ENCODE results near the gene TMEM135. TPM values are rescaled to one million over a fixed set of nuclear protein-coding genes. Genes with fewer than 3 reads are reported as not detected.
"Not testable (repeated sequence)": the region's sequence is repeated elsewhere in the genome, so short reads cannot be mapped to it uniquely, and the experiment has no call there.

TMEM135 gene
- polyA plus RNA-seq, 1 donor = 13.7 TPM

GRCh38 chr11:87141980-87142514 lies 104.3 kb downstream of the TMEM135 start:
- DNase-seq (ENCODE audit: low read depth) = no peak

DNA sequence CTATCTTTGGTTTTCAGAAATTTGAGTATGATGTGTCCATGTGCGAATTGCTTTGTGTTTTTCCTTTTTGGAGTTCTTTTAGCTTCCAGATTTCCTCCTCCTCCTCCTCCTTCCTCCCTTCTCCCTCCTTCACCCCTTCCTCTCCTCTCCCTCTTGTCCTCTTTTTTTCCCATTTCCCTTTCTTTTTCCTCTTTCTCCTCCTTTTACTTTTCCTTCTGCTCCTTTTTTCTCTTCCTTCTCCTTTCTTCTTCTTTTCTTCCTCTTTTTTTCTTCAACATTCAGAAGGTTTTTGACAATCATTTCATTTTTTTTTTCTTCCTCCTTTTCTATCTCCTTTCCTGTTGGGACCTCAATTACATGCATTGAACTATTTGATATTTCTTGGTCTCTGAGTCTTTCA lies 104.9 kb downstream of the TMEM135 start:
- DNase-seq (ENCODE audit: low read depth) = no peak

DNA sequence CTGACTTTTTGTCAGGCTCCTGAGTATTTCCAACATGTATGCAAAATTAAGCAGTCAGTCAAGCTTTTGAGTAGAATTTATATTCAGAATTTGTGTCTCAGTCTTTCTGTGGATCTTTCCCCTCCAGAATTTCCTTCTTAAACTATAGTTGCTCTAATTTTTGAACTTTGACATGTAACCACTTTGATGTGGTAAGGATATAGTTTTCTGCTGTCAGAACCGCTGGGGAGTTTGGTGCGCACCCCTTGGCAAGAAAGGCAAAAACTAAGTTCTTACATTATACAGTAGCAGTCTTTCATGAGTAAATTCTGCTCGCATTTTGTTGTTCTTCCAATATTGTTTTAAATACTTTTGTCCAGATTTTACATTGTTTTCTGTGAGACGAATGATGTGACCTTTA lies 105.9 kb downstream of the TMEM135 start:
- DNase-seq (ENCODE audit: low read depth) = no peak

GRCh38 chr11:87144252-87144651 lies 106.5 kb downstream of the TMEM135 start:
- DNase-seq (ENCODE audit: low read depth) = no peak

DNA sequence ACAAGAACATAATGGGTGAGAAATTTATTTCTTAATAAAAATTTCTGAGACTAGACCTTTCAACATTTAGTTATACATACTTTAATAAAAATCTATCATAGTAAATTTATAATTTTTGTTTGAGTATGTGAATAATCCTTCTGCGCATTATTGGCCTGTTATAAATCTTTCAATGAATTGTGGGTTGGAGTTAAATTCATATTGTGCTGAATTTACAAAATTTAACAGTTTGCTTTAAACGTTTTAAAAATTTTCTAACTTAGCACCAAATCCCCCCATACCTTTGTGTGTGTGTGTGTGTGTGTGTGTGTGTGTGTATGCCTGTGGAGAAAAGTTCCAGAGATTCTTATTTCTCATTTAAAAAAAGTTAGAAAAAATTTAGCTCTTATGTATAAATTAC lies 111.0 kb downstream of the TMEM135 start:
- DNase-seq (ENCODE audit: low read depth) = no peak

- not testable (repeated sequence) for DNase-seq (ENCODE audit: low read depth)
Measured at GRCh38 chr11:87149782-87150181, 112.0 kb downstream of the TMEM135 start.

DNA sequence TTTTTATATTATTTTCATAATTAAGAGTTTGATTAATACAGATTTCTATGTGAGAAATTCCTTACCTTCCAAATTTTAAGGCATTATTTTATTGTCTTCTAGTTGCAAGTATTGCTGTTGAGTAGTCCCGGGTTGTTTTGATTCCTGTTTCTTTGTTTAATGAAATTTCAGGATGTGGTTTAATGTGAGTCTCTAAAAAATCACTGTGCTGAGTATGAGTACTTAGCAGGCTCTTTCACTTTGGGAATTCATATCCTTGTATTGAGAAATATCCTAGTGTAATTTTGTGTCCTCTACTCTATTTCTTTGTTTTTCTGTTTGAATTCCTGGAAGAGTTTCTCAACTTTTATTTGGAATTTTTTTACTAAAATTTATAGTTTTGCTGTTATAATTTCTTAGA lies 113.2 kb downstream of the TMEM135 start:
- no peak for DNase-seq (ENCODE audit: low read depth)

DNA sequence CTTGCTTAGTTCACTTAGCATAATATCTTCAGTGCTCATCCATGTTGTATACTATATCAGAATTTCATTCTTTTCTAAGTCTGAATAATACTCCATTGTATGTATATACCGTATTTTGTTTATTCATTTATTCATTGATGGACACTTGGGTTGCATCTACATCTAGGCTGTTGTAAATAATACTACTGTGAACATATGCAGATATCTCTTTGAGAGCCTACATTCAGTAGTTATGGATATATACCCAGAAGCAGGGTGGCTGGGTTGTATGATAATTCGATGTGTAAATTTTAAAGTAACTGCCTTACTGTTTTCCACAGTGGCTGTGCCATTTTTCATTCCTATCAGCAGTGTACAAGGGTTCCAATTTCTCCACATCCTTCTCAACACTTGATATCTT lies 116.5 kb downstream of the TMEM135 start:
- DNase-seq (ENCODE audit: low read depth) = no peak

DNA sequence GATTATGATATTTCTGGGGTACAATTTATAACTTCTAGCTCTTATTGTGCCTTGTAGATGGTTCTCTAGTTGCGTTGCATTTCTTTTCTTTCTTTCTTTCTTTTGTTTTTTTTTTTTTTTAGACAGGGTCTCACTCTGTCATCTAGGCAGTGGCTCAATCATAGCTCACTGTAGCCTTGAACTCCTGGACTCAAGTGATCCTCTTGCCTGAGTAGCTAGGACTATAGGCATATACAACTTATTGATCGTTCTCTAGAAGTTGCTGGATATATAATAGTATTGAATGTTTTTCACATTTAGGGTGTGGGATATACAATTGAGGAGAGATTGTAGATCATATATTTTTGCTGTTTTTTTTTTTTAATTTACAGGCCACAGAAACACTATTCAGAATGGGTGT lies 119.2 kb downstream of the TMEM135 start:
- no peak for DNase-seq (ENCODE audit: low read depth)

- DNase-seq (ENCODE audit: low read depth) = not testable (repeated sequence)
Measured at GRCh38 chr11:87169076-87169475, 131.3 kb downstream of the TMEM135 start.

GRCh38 chr11:87173185-87174039 lies 135.7 kb downstream of the TMEM135 start:
- DNase-seq (ENCODE audit: low read depth) = no peak

DNA sequence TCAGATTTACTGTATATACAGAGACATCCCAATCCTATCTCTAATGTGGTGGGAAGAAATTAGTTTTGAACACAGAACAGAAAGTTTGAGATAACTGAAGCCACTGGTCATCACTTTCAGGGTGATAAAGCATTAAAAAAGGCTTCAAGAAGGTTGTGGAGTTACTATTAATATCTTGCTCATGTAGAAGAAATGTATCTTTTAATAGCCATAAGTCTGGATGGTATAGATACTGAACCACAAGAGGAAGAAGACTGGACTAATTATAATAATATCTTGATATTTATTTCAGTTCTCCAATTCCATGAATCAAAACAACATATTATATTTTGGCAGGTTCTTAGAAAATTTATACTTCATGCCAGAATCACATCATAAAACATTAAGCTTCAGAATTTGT lies 137.1 kb downstream of the TMEM135 start:
- no peak for DNase-seq (ENCODE audit: low read depth)

- no peak for DNase-seq (ENCODE audit: low read depth)
Measured at GRCh38 chr11:87176044-87176443, 138.3 kb downstream of the TMEM135 start.

DNA sequence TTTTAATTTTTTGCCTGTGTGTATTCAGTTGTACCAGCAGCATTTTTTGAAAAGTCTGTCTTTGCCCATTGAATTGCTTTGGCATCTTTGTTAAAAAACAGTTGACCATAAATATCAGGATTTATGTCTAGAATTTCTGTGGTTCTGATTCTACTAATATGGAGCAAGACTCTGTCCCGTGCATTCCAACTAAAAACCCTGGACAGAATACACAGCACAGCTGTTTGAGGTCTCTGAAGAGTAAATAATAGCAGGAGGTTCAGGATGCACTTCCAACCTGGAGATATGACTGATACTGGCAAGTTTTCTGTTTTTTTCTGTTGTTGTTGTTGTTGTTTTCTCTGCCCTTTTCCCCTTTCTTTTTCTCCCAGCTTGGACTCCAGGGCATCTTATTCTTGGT lies 141.9 kb downstream of the TMEM135 start:
- no peak for DNase-seq (ENCODE audit: low read depth)

- DNase-seq (ENCODE audit: low read depth) = peak; percentile 60
Measured at GRCh38 chr11:87180742-87181141, 143.0 kb downstream of the TMEM135 start.

- no peak for DNase-seq (ENCODE audit: low read depth)
Measured at GRCh38 chr11:87181143-87181542, 143.4 kb downstream of the TMEM135 start.

- no peak for DNase-seq (ENCODE audit: low read depth)
Measured at GRCh38 chr11:87185228-87185627, 147.5 kb downstream of the TMEM135 start.

DNA sequence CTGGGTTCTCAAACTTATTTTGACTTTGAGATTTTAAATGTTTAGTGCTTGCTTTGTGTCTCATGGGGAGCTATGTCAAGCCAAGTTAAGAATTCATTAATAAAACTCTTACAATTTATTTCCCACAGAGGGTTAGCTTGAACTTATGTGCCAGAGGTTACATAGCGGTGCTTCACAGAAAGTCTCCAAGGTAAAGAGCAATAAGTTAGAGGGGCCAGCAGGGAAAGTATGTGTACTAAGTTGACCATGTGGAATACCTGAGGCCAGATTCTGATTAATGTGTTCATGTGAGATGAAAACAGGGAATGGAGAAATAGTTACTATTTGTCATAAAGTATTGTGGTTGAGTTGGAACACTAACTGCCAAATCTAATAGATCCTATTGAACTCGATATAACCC lies 149.3 kb downstream of the TMEM135 start:
- DNase-seq (ENCODE audit: low read depth) = peak; percentile 17

GRCh38 chr11:87187930-87188329 lies 150.2 kb downstream of the TMEM135 start:
- no peak for DNase-seq (ENCODE audit: low read depth)

DNA sequence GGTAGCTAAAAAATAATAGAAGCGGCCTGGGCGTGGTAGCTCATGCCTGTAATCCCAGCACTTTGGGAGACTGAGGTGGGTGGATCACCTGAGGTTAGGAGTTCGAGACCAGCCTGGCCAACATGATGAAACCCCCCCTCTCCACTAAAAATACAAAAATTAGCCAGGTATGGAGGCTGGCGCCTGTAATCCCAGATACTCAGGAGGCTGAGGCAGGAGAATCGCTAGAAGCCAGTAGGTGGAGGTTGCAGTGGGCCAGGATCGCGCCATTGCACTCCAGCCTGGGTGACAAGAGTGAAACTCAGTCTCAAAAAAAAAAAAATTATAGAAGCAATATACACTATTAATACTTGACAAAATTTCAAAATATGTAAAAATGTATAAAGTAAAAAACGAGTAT lies 150.7 kb downstream of the TMEM135 start:
- DNase-seq (ENCODE audit: low read depth) = not testable (repeated sequence)

DNA sequence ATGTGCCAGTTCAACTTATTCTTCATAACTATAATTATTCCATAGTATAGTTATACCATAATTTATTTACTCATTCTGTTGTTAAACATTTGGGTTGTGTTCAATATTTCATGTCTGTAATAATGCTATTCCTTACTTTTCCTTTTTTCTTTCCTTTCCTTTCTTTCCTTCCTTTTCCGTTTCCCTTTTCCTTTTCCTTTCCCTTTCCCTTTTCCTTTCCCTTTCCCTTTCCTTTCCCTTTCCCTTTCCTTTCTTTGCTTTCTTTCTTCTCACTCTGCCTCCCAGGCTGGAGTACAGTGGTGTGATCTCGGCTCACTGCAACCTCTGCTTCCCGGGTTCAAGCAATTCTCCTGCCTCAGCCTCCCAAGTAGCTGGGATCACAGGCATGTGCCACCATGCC lies 151.2 kb downstream of the TMEM135 start:
- not testable (repeated sequence) for DNase-seq (ENCODE audit: low read depth)

- DNase-seq (ENCODE audit: low read depth) = no peak
Measured at GRCh38 chr11:87190071-87190470, 152.3 kb downstream of the TMEM135 start.

DNA sequence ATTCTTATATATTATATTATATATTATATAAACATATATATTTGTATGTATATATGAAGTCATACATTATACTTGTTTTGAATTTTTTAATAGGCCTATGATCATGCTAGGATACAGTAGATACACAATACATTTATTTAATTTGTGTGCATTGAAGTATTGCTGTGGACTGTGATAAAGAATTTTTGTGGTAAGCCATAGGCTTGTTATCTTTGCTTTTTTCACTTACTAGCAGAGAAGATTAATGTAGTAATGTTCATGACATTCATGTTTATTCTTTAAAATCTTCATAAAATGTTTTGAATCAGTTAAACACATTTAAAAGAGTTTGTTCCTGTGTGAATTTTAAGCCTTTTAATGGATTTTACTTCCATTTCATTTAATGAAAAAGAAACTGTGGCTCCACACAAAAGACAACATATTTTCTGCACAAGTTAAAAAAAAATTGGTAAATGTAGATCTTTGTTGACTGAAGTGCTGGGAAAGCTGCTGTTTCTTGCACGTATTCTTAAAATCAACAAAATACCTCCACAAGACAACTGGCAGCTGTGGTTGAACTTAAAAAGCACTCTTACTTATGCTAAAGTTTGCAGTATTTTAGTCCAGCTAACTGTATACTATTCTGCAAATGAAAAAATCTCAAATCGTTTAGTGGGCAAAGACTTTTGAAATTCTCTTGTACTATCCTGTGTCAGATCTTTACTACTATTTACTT lies 156.2 kb downstream of the TMEM135 start:
- DNase-seq (ENCODE audit: low read depth) = no peak

Measured in forelimb muscle (tissue), 1 donor.